Ovary (tissue), 9 donors: ENCODE measurements around the gene LCN10. TPM values are rescaled to one million over a fixed set of nuclear protein-coding genes. Genes with fewer than 3 reads are reported as not detected.

Experiments
- DNase-seq, 5 donors: peaks; one replicate each; pipeline ENCODE4 v3.0.0-alpha.2; 2019 to 2020
- H3K27ac ChIP-seq, 2 donors: fragments of 200-600 bp; one replicate each; pipeline versions ENCODE4 v1.5.1 to v1.8.0; 2019 to 2022
- H3K27me3 ChIP-seq: fragments of 200-600 bp; one replicate; pipeline ENCODE4 v1.8.0; 2022
- H3K36me3 ChIP-seq: fragments of 200-600 bp; sonication (generic); one replicate; pipeline ENCODE4 v1.5.1; 2019
- H3K4me1 ChIP-seq: one replicate; pipeline ENCODE4 v1.8.1; 2013; ENCODE audit warnings: mild to moderate bottlenecking, moderate library complexity; ENCODE audit not compliant: insufficient read depth
- H3K4me3 ChIP-seq: fragments of 200-600 bp; sonication (generic); one replicate; pipeline ENCODE4 v1.5.1; 2017
- H3K9me3 ChIP-seq, 2 donors: fragments of 200-600 bp in 1 of 2; sonication (generic) in 1 of 2; one replicate each; pipeline versions ENCODE4 v1.5.1 to v1.8.1; 2013 to 2019; ENCODE audit warnings: mild to moderate bottlenecking in 1 of 2, moderate library complexity in 1 of 2
- CTCF ChIP-seq, 3 donors: fragments of 450-650 bp in 2 of 3; fragments of 200-600 bp in 1 of 3; IDR thresholded peaks; one replicate each; pipeline versions ENCODE4 v1.5.1 to v1.8.0; 2016 to 2022; ENCODE audit warnings: antibody characterized with exemption in 3 of 3, mild to moderate bottlenecking in 1 of 3
- EP300 ChIP-seq: sonication (generic); formaldehyde crosslinking; IDR thresholded peaks from one replicate; pipeline ENCODE4 v1.6.1; 2017; ENCODE audit warnings: antibody characterized with exemption
- POLR2A ChIP-seq: fragments of 450-650 bp; IDR thresholded peaks from one replicate; pipeline ENCODE4 v1.6.1; 2017; ENCODE audit warnings: antibody characterized with exemption, mild to moderate bottlenecking, moderate library complexity
- WGBS, 3 donors: extraction: QIAGEN DNeasy Blood & Tissue Kit in 1 of 3; methylation state at CpG; one replicate each; pipeline versions ENCODE4 v1.1.5 to v1.1.7; 2013 to 2017; 5-methylcytosine and 5-hydroxymethylcytosine counted together
- intact Hi-C, 4 donors: fragments of 100-400 bp; cut with DNase I; formaldehyde crosslinking; loops; one replicate each; pipeline versions ENCODE4 v1.11.0 to v1.15.1; 2022 to 2023
- polyA plus RNA-seq, 2 donors: library from polyadenylated mRNA; stranded (reverse); fragments of 200-250 nt in 1 of 2; fragments of 350-450 nt in 1 of 2; fragmentation: Illumina TruSeq in 1 of 2; extraction: RNeasy Lipid Tissue Mini Kit (QIAGEN cat#74804) in 1 of 2; gene quantifications; one replicate each; pipeline ENCODE4 v1.2.3, GENCODE V29; 2013 to 2014
- total RNA-seq, 7 donors: library from RNA; depleted of rRNA in 2 of 7; stranded (reverse); fragments of >200 nt in 2 of 7; fragmentation: NEBNext Ultra II Directional in 3 of 7; extraction: Animal tissue kit (Norgen Biotek cat#: 25700) in 3 of 7; gene quantifications; one replicate each; pipeline versions ENCODE4 v1.1.0 to v1.2.4, GENCODE V29; 2016 to 2023
- donor health status: DM: no; HTN: no; CAD: no; lungs with moderate emphysema.
- donor health status: DM: no; HTN: no; CAD: no.
- donor health status: Bipolar disorder and iron deficiency.
- donor health status: DM: yes; HTN: yes; CAD: no.
- donor health status: DM: no; HTN: no; CAD: no.
- donor health status: DM: yes; HTN: yes; CAD: no.

The LCN10 gene
- total and polyA plus RNA-seq, 9 donors: 1.4 to 45.4 (median 4.5) TPM

DNA sequence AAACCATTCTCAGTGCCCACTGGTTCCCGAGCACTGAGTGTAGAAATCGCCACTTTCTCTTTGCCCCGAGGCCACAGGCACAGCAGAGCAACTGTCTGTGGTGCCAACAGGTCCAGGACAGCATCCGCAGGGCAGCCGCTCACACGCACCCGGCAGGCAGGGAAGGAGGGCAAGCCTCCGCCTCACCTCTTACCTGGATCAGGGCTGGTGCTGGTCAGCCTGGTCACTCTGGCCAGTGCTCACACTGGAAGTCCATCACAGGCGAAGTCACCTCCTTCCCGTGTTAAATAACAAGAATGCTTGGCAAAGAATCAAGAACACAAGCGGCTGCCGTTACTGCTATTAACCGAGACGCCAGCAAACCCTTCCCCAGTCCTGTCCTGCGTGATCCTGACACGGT is 16.6 kb downstream of the LCN10 start:
- Histone ChIP-seq H3K4me1 (peaks cover 15% of the 10 kb centered on the region), H3K27me3 (no peaks in the 10 kb centered on the region), H3K36me3 (no peaks in the 10 kb centered on the region), H3K4me3 (peak overlapping the region; percentile 68), H3K9me3 (no peaks in the 10 kb centered on the region), H3K27ac (no peak overlapping the region)
- no peak for DNase-seq
- WGBS, 3 donors: 67 to 76% (median 70%) methylated on average over 16 of the region's 16 CpGs
- TF ChIP-seq POLR2A: no peak
- TF ChIP-seq CTCF (IDR thresholded peaks at IDR 0.05): no peak
- intact Hi-C loops: no loop called here

DNA sequence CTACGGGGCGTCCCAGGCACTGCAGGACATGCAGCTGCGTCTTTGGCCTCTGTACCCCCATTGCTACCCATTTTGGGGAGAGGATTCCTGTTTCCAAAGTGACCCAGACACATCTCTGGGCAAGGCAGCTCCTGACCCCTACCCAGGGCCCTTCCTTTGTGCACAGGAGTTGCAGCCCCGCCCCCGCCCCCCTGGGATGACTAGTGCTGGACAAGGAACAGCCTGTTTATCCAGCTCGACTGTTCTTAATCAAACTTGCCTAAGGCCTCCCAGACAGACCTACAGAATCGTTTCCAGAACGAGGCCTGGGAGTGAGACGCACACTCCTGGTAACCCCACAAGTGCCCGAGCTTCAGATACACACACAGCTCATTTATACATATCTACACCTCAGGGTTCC is 17.1 kb downstream of the LCN10 start:
- Histone ChIP-seq H3K27ac (no peak overlapping the region), H3K4me3 (no peak overlapping the region)
- WGBS, 3 donors: 73 to 81% (median 73%) methylated on average over 10 of the region's 10 CpGs

DNA sequence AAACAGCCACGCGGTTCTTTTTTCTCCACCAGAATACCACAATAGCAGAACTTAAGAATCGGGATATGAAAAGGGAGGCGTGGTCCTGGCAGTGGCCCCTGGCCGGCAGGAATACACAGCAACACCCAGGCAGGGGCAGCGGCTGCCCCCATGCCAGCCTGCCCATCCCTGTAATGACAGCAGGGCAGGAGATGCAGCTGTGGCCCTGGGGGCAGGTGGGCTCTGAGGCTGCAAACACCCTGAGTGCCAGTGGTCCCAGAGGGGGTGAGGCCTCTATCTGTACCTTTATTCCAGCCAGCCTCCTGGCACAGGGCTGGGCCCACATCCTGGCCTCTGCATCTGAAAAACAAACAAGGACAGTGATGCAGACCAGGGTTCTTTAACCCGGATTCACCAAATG is 18.0 kb downstream of the LCN10 start:
- no peak for DNase-seq
- Histone ChIP-seq H3K4me1 (peaks cover 15% of the 10 kb centered on the region), H3K36me3 (no peaks in the 10 kb centered on the region), H3K27me3 (no peaks in the 10 kb centered on the region), H3K27ac (no peak overlapping the region), H3K9me3 (no peaks in the 10 kb centered on the region), H3K4me3 (no peak overlapping the region)
- intact Hi-C loops: no loop called here
- TF ChIP-seq CTCF (IDR thresholded peaks at IDR 0.05) (no peak), POLR2A (no peak), EP300 (no peak)
- 70 to 75% (median 75%) methylated on average over 7 of the region's 7 CpGs for WGBS, 3 donors

More for the DNA sequence above, 17.1 kb downstream of the LCN10 start:
- no peak for DNase-seq
- H3K4me1 ChIP-seq: peaks cover 15% of the 10 kb centered on the region
- TF ChIP-seq EP300: no peak
- TF ChIP-seq CTCF (IDR thresholded peaks at IDR 0.05): no peak
- no peak for TF ChIP-seq POLR2A
- no peaks in the 10 kb centered on the region for H3K27me3 ChIP-seq
- H3K36me3 ChIP-seq: no peaks in the 10 kb centered on the region
- no peaks in the 10 kb centered on the region for H3K9me3 ChIP-seq
- intact Hi-C loops: no loop called here

GRCh38 chr9:136723989-136724388 is 18.8 kb downstream of the LCN10 start:
- TF ChIP-seq POLR2A: no peak
- TF ChIP-seq CTCF (IDR thresholded peaks at IDR 0.05): no peak
- TF ChIP-seq EP300: no peak
- Histone ChIP-seq H3K27ac (no peak overlapping the region), H3K36me3 (no peaks in the 10 kb centered on the region), H3K4me1 (peaks cover 15% of the 10 kb centered on the region), H3K27me3 (no peaks in the 10 kb centered on the region), H3K9me3 (no peaks in the 10 kb centered on the region), H3K4me3 (no peak overlapping the region)
- no peak for DNase-seq
- WGBS, 3 donors: 83 to 92% (median 91%) methylated on average over 7 to 8 of the region's 8 CpGs
- intact Hi-C loops: no loop called here
